Spleen (tissue), 7 donors: Measurements from ENCODE around the gene PCGF3.

Source experiments
- CTCF ChIP-seq, 11 experiments: fragments of 200-600 bp in 7 of 11; fragments of 450-650 bp in 4 of 11; sonication (generic) in 4 of 11; IDR thresholded peaks in 8 of 11; conservative IDR thresholded peaks in 3 of 11; 1 replicate in 7 of 11; 2 replicates in 4 of 11; pipeline versions ENCODE4 v1.4.0 to v1.8.0; 2016 to 2021; ENCODE audit warnings: antibody characterized with exemption in 11 of 11, inconsistent platforms in 4 of 11, mild to moderate bottlenecking in 1 of 11
- POLR2A ChIP-seq, 3 donors: fragments of 450-650 bp; IDR thresholded peaks; one replicate each; pipeline ENCODE4 v1.5.1; 2017; ENCODE audit warnings: antibody characterized with exemption in 3 of 3, mild to moderate bottlenecking in 1 of 3
- donor health status: DM: no; HTN: no; CAD: no; lungs with moderate emphysema.
- donor health status: DM: no; HTN: no; CAD: no.
- donor health status: DM: no; HTN: no; CAD: no.

GRCh38 chr4:784401-785331, 79.0 kb downstream of the PCGF3 start:
- TF ChIP-seq CTCF (IDR thresholded peaks at IDR 0.05 in 8 of 11, conservative IDR thresholded peaks at IDR 0.05 in 3 of 11) = no peak
- TF ChIP-seq POLR2A (IDR thresholded peaks at IDR 0.05) = no peak
